Naive thymus-derived CD4-positive, alpha-beta T cell (primary cell): ENCODE results near the gene CREB5. TPM values are rescaled to one million over a fixed set of nuclear protein-coding genes. Genes with fewer than 3 reads are reported as not detected.

Experiments used
- ATAC-seq: fragments of 150-1000 bp; cut with Tn5 transposase; 2 replicates; pipeline ENCODE4 v1.10.0; 2021; ENCODE audit warnings: mild to moderate bottlenecking, moderate library complexity
- CTCF ChIA-PET: fragments of 350-600 bp; sonication (Branson Sonifier 250); formaldehyde crosslinking; loops from one replicate; lab custom pipeline; 2021; ENCODE audit warnings: antibody characterized with exemption; lab: Charles Lee
- POLR2A ChIA-PET: fragments of 350-600 bp; sonication (Branson Sonifier 250); formaldehyde crosslinking; loops from one replicate; lab custom pipeline; 2021; ENCODE audit warnings: antibody characterized with exemption, inconsistent platforms; lab: Charles Lee
- DNase-seq, 9 donors: peaks; one replicate each; pipeline versions ENCODE4 v3.0.0 to v3.0.0-alpha.2; 2020 to 2022; ENCODE audit warnings: mixed read lengths in 1 of 9
- H3K27ac ChIP-seq: one replicate; pipeline ENCODE4 v1.7.0; 2013; ENCODE audit warnings: mild to moderate bottlenecking, low read depth, low read length, moderate library complexity
- H3K27me3 ChIP-seq, 2 donors: one replicate each; pipeline ENCODE4 v1.7.0; 2013; ENCODE audit warnings: low read length in 2 of 2, mild to moderate bottlenecking in 2 of 2, moderate library complexity in 2 of 2; ENCODE audit not compliant: control insufficient read depth in 2 of 2, insufficient read depth in 2 of 2
- H3K36me3 ChIP-seq, 3 experiments: 1 replicate in 2 of 3; 2 replicates in 1 of 3; pipeline ENCODE4 v1.7.0; 2013; ENCODE audit warnings: low read length in 3 of 3, mild to moderate bottlenecking in 3 of 3, moderate library complexity in 1 of 3; ENCODE audit not compliant: insufficient read depth in 3 of 3, control insufficient read depth in 2 of 3
- H3K4me1 ChIP-seq, 2 donors: one replicate each; pipeline ENCODE4 v1.7.0; 2013; ENCODE audit warnings: low read length in 2 of 2, mild to moderate bottlenecking in 2 of 2, moderate library complexity in 1 of 2; ENCODE audit not compliant: control insufficient read depth in 2 of 2, insufficient read depth in 2 of 2
- H3K4me3 ChIP-seq: 2 replicates; pipeline ENCODE4 v1.7.0; 2013; ENCODE audit warnings: mild to moderate bottlenecking, low read length
- H3K9me3 ChIP-seq, 3 experiments: 1 replicate in 2 of 3; 2 replicates in 1 of 3; pipeline ENCODE4 v1.7.0; 2013; ENCODE audit warnings: low read length in 3 of 3; ENCODE audit not compliant: control insufficient read depth in 2 of 3
- H3K27ac Mint-ChIP-seq, 9 donors: one replicate each; pipeline ENCODE4 v1.8.0; 2020 to 2022; ENCODE audit warnings: mixed read lengths in 9 of 9, mild to moderate bottlenecking in 8 of 9, moderate library complexity in 5 of 9, inconsistent platforms in 2 of 9
- H3K27me3 Mint-ChIP-seq, 5 donors: one replicate each; pipeline ENCODE4 v1.8.0; 2021 to 2022; ENCODE audit warnings: mixed read lengths in 5 of 5, mild to moderate bottlenecking in 1 of 5
- H3K36me3 Mint-ChIP-seq, 5 donors: one replicate each; pipeline ENCODE4 v1.8.0; 2020 to 2022; ENCODE audit warnings: mixed read lengths in 5 of 5, mild to moderate bottlenecking in 3 of 5, inconsistent platforms in 1 of 5
- H3K4me1 Mint-ChIP-seq, 7 donors: one replicate each; pipeline ENCODE4 v1.8.0; 2020 to 2022; ENCODE audit warnings: mixed read lengths in 7 of 7, mild to moderate bottlenecking in 3 of 7, inconsistent platforms in 1 of 7
- H3K4me3 Mint-ChIP-seq, 10 donors: one replicate each; pipeline ENCODE4 v1.8.0; 2020 to 2022; ENCODE audit warnings: mild to moderate bottlenecking in 10 of 10, mixed read lengths in 10 of 10, moderate library complexity in 6 of 10, inconsistent platforms in 2 of 10
- H3K9me3 Mint-ChIP-seq, 11 donors: one replicate each; pipeline ENCODE4 v1.8.0; 2020 to 2022; ENCODE audit warnings: mixed read lengths in 11 of 11, mild to moderate bottlenecking in 4 of 11, inconsistent platforms in 1 of 11, moderate library complexity in 1 of 11
- intact Hi-C, 2 donors: fragments of 100-400 bp; cut with micrococcal nuclease; formaldehyde crosslinking; loops; one replicate each; pipeline ENCODE4 v1.15.1; 2023
- polyA plus RNA-seq, 2 donors: library from polyadenylated mRNA; unstranded; fragments of 300-500 nt; fragmentation: Illumina TruSeq; gene quantifications; one replicate each; pipeline ENCODE4 v1.2.3, GENCODE V29; 2021
- total RNA-seq, 6 experiments: library from RNA in 5 of 6; stranded (reverse) in 5 of 6; gene quantifications; 1 replicate in 5 of 6; 2 replicates in 1 of 6; pipeline ENCODE4 v1.2.3 and lab custom pipeline; 2021 to 2026

The CREB5 gene
- total and polyA plus RNA-seq, 7 experiments from 2014 or later: 0.22 to 18.4 (median 3.6) TPM; not detected in 4

- no peaks in the 10 kb centered on the region for H3K9me3 ChIP-seq
- Mint-ChIP-seq H3K36me3 (no peaks in the 10 kb centered on the region), H3K9me3 (no peaks in the 10 kb centered on the region), H3K4me1 (peaks cover 0 to 8% (median 0%) of the 10 kb centered on the region in 7 donors), H3K27ac (no peak overlapping the region), H3K27me3 (peaks cover 6 to 49% (median 28%) of the 10 kb centered on the region in 5 donors), H3K4me3 (no peak overlapping the region)
- no peaks in the 10 kb centered on the region for H3K4me1 ChIP-seq
- intact Hi-C loops: no loop called here
- no peak for ATAC-seq
- H3K27me3 ChIP-seq: no peaks in the 10 kb centered on the region
- H3K36me3 ChIP-seq: no peaks in the 10 kb centered on the region
- H3K4me3 ChIP-seq: no peak overlapping the region
- no peak for DNase-seq
- no peak overlapping the region for H3K27ac ChIP-seq
- ChIA-PET POLR2A (no interaction called here), CTCF (interaction anchor here (0.6 kb wide), 1 partner anchor 235 kb away, joined by 3 read pairs; no protein-coding TSS in a partner anchor)
Measured at GRCh38 chr7:28686418-28686800, 274.1 kb downstream of the CREB5 start.

GRCh38 chr7:28687537-28687936 lies 275.2 kb downstream of the CREB5 start:
- no peaks in the 10 kb centered on the region for H3K9me3 Mint-ChIP-seq
- no peaks in the 10 kb centered on the region for H3K36me3 Mint-ChIP-seq
- DNase-seq (no peak), ATAC-seq (no peak)
- H3K4me3 ChIP-seq: no peak overlapping the region
- ChIA-PET CTCF (no interaction called here), POLR2A (no interaction called here)
- no peaks in the 10 kb centered on the region for H3K9me3 ChIP-seq
- H3K4me3 Mint-ChIP-seq: no peak overlapping the region
- intact Hi-C loops: no loop called here
- H3K27me3 Mint-ChIP-seq: peaks cover 6 to 38% (median 30%) of the 10 kb centered on the region in 5 donors
- no peaks in the 10 kb centered on the region for H3K4me1 ChIP-seq
- H3K4me1 Mint-ChIP-seq: peaks cover 0 to 8% (median 0%) of the 10 kb centered on the region in 7 donors
- no peak overlapping the region for H3K27ac ChIP-seq
- no peaks in the 10 kb centered on the region for H3K27me3 ChIP-seq
- no peak overlapping the region for H3K27ac Mint-ChIP-seq
- no peaks in the 10 kb centered on the region for H3K36me3 ChIP-seq

GRCh38 chr7:28688174-28688573 lies 275.9 kb downstream of the CREB5 start:
- H3K4me1 Mint-ChIP-seq: peaks cover 0 to 8% (median 0%) of the 10 kb centered on the region in 7 donors
- POLR2A ChIA-PET: no interaction called here
- intact Hi-C loops: no loop called here
- Histone ChIP-seq H3K4me3 (no peak overlapping the region), H3K27me3 (no peaks in the 10 kb centered on the region), H3K4me1 (no peaks in the 10 kb centered on the region), H3K9me3 (no peaks in the 10 kb centered on the region), H3K27ac (no peak overlapping the region), H3K36me3 (no peaks in the 10 kb centered on the region)
- H3K36me3 Mint-ChIP-seq: no peaks in the 10 kb centered on the region
- H3K4me3 Mint-ChIP-seq: no peak overlapping the region
- no peak overlapping the region for H3K27ac Mint-ChIP-seq
- no peak for ATAC-seq
- DNase-seq: no peak
- CTCF ChIA-PET: no interaction called here
- peaks cover 3 to 33% (median 24%) of the 10 kb centered on the region in 5 donors for H3K27me3 Mint-ChIP-seq
- no peaks in the 10 kb centered on the region for H3K9me3 Mint-ChIP-seq

GRCh38 chr7:28688651-28689050 lies 276.3 kb downstream of the CREB5 start:
- no peak for ATAC-seq
- no peak overlapping the region for H3K27ac ChIP-seq
- DNase-seq: no peak
- Mint-ChIP-seq H3K27ac (no peak overlapping the region), H3K36me3 (no peaks in the 10 kb centered on the region), H3K27me3 (peaks cover 0 to 28% (median 20%) of the 10 kb centered on the region in 5 donors), H3K4me1 (peaks cover 0 to 8% (median 0%) of the 10 kb centered on the region in 7 donors), H3K9me3 (no peaks in the 10 kb centered on the region), H3K4me3 (no peak overlapping the region)
- intact Hi-C loops: no loop called here
- H3K27me3 ChIP-seq: no peaks in the 10 kb centered on the region
- POLR2A ChIA-PET: no interaction called here
- H3K36me3 ChIP-seq: no peaks in the 10 kb centered on the region
- no peak overlapping the region for H3K4me3 ChIP-seq
- H3K4me1 ChIP-seq: no peaks in the 10 kb centered on the region
- no peaks in the 10 kb centered on the region for H3K9me3 ChIP-seq
- CTCF ChIA-PET: no interaction called here

GRCh38 chr7:28695300-28696295 lies 283.3 kb downstream of the CREB5 start:
- DNase-seq (no peak), ATAC-seq (no peak)
- POLR2A ChIA-PET: no interaction called here

GRCh38 chr7:28697913-28698563 lies 285.7 kb downstream of the CREB5 start:
- H3K4me3 Mint-ChIP-seq: no peak overlapping the region
- CTCF ChIA-PET: no interaction called here
- Histone ChIP-seq H3K27me3 (no peaks in the 10 kb centered on the region), H3K27ac (no peak overlapping the region), H3K36me3 (no peaks in the 10 kb centered on the region), H3K4me3 (no peak overlapping the region), H3K4me1 (no peaks in the 10 kb centered on the region), H3K9me3 (no peaks in the 10 kb centered on the region)
- DNase-seq (no peak), ATAC-seq (no peak)
- H3K9me3 Mint-ChIP-seq: peaks cover 0 to 6% (median 0%) of the 10 kb centered on the region in 11 donors
- POLR2A ChIA-PET: no interaction called here
- peaks cover 0 to 3% (median 0%) of the 10 kb centered on the region in 5 donors for H3K27me3 Mint-ChIP-seq
- no peaks in the 10 kb centered on the region for H3K4me1 Mint-ChIP-seq
- no peak overlapping the region for H3K27ac Mint-ChIP-seq
- no peaks in the 10 kb centered on the region for H3K36me3 Mint-ChIP-seq
- intact Hi-C loops: no loop called here

More at GRCh38 chr7:28695300-28696295, 283.3 kb downstream of the CREB5 start:
- H3K27me3 Mint-ChIP-seq: peaks cover 3 to 10% (median 4%) of the 10 kb centered on the region in 5 donors
- intact Hi-C loops: no loop called here
- no peak overlapping the region for H3K4me3 Mint-ChIP-seq
- H3K27ac Mint-ChIP-seq: no peak overlapping the region
- no peak overlapping the region for H3K27ac ChIP-seq
- H3K36me3 ChIP-seq: no peaks in the 10 kb centered on the region
- CTCF ChIA-PET: no interaction called here
- H3K4me1 Mint-ChIP-seq: no peaks in the 10 kb centered on the region
- H3K36me3 Mint-ChIP-seq: no peaks in the 10 kb centered on the region
- no peaks in the 10 kb centered on the region for H3K27me3 ChIP-seq
- no peak overlapping the region for H3K4me3 ChIP-seq
- no peaks in the 10 kb centered on the region for H3K4me1 ChIP-seq
- no peaks in the 10 kb centered on the region for H3K9me3 ChIP-seq
- no peaks in the 10 kb centered on the region for H3K9me3 Mint-ChIP-seq
